ENCODE measurements around the gene QKI. TPM values are rescaled to one million over a fixed set of nuclear protein-coding genes. Genes with fewer than 3 reads are reported as not detected.
A peak's percentile ranks its signal among the peaks of the same experiment; 100 is the strongest.

QKI gene
- total and polyA plus RNA-seq, 2 of the 8 experiments (the other 6 are each of a cell fraction or from before 2014, with no cell fraction given) = 181 to 183 TPM

DNA sequence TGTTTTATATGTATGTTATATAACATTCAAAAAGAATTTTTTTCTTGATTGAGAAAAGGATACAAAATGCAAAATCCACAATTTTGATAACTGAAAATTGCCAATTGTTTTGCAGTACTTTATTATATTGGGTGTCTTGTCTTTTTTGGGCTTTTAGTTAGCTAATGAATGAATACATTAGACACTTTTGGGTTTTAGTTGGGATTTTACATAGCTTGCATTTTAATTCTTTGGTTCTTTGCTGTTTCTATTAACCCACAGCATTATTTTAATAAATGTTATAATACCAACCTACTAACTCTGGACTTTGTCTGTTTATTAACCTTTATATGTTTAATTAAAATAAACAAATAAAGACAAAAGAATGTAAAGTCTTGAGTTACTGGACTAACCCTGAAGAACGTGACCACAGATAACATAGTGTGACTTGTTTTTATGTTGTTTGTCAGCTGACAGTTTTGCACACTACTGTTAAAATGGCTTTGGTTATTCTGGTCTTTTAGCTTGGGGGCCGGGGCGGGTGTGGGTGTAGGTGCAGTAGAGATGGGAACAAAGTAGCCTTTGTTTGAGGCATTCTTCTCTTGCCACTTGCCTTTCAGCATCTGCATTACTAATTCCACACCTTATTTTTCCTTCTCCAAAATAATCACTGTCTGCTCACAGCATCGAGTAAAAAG lies 159.1 kb downstream of the QKI start:
- Histone ChIP-seq H2BK5ac (ENCODE audit: low read depth, low read length) (no peak overlapping the region), H4K91ac (replicated peaks; ENCODE audit: insufficient read length, low read length) (no peak overlapping the region), H2BK20ac (ENCODE audit: low read length) (no peak overlapping the region), H3K79me2 (ENCODE audit: control insufficient read depth in 1 of 2, insufficient read depth in 2 of 2, low read length in 2 of 2) (0 out of 4 replicates have a peak, but pooled peaks cover 0 to 2% of the 10 kb centered on the region in 2 experiments), H4K8ac (ENCODE audit: extremely low read depth, insufficient read depth, low read length) (no peak overlapping the region), H3K18ac (ENCODE audit: extremely low read depth, low read length) (no peak overlapping the region), H2AFZ (ENCODE audit: low read length) (no peak overlapping the region), H4K20me1 (replicated peaks in 1 of 2; ENCODE audit: control insufficient read depth in 1 of 2, insufficient read depth in 2 of 2, low read length in 2 of 2) (no peaks in the 10 kb centered on the region), H3K36me3 (ENCODE audit: control insufficient read depth in 2 of 4, insufficient read depth in 4 of 4, low read length in 3 of 4) (peaks cover 0 to 10% (median 3%) of the 10 kb centered on the region in 4 experiments; a peak in 1 of 8 replicates), H3K27ac (ENCODE audit: low read depth, low read length) (no peak overlapping the region), H2BK120ac (replicated peaks; ENCODE audit: low read depth, low read length) (no peak overlapping the region), H2BK15ac (ENCODE audit: low read length) (no peak overlapping the region), H3K27me3 (replicated peaks in 1 of 4; ENCODE audit: control insufficient read depth in 3 of 4, extremely low read depth in 1 of 4, insufficient read depth in 3 of 4, low read length in 3 of 4) (no peaks in the 10 kb centered on the region), H3K79me1 (ENCODE audit: low read depth, low read length) (no peaks in the 10 kb centered on the region; the same call in 1 of the 2 replicates), H3K9ac (replicated peaks in 1 of 4; ENCODE audit: extremely low read depth in 1 of 4, low read depth in 3 of 4, low read length in 3 of 4) (no peak overlapping the region), H3K4me1 (replicated peaks in 1 of 4; ENCODE audit: control insufficient read depth in 3 of 4, insufficient read depth in 4 of 4, low read length in 3 of 4) (peaks cover 0 to 13% (median 3%) of the 10 kb centered on the region in 4 experiments; a peak in 2 of 7 replicates), H4K5ac (ENCODE audit: insufficient read length, low read depth, low read length) (no peak overlapping the region), H3K23ac (ENCODE audit: insufficient read length) (no peak overlapping the region), H3K14ac (ENCODE audit: insufficient read length) (no peak overlapping the region), H3K4me3 (ENCODE audit: extremely low read depth in 1 of 4, insufficient read depth in 2 of 4, low read depth in 3 of 4, low read length in 4 of 4) (no peak overlapping the region; a peak in 1 of 8 replicates), H3K23me2 (ENCODE audit: low read depth, low read length) (no peaks in the 10 kb centered on the region; the same call in 1 of the 2 replicates), H3K9me3 (ENCODE audit: insufficient read depth in 2 of 2, low read depth in 1 of 2, low read length in 1 of 2) (no peaks in the 10 kb centered on the region), H2BK12ac (ENCODE audit: low read depth, low read length) (no peak overlapping the region), H3K4me2 (ENCODE audit: insufficient read depth in 1 of 2, low read depth in 2 of 2, low read length in 2 of 2) (0 out of 4 replicates have a peak overlapping the region, but pooled peaks of 1 of the 2 experiments have one; percentile 1), H3K4ac (replicated peaks; ENCODE audit: insufficient read length, low read depth, low read length) (no peak overlapping the region), H2AK5ac (ENCODE audit: low read depth, low read length) (no peak overlapping the region), H3K56ac (replicated peaks; ENCODE audit: insufficient read length, low read depth, low read length) (no peak overlapping the region)
- ChIA-PET POLR2A (ENCODE audit: partially characterized antibody) (no interaction called here), CTCF (ENCODE audit: partially characterized antibody) (interaction anchor here (0.6 to 1.6 kb wide), 2 partner anchors 19 to 131 kb away, joined by 3 to 6 read pairs; no protein-coding TSS in a partner anchor)
- TF ChIP-seq HDAC2 (IDR thresholded peaks at IDR 0.05; ENCODE audit: borderline replicate concordance in 1 of 2, low read depth in 2 of 2, low read length in 2 of 2) = no peak
- 47% methylated on average over 4 of the region's 4 CpGs; no CpG with 5 or more reads in 1 of the 2 experiments for WGBS, 2 experiments (ENCODE audit: extremely low coverage in 1 of 2, insufficient coverage in 1 of 2, insufficient read length in 1 of 2, insufficient replicate concordance in 2 of 2, low coverage in 1 of 2, low lambda C conversion rate in 2 of 2, missing lambda C conversion rate in 1 of 2)
- DNase-seq (ENCODE audit: low read depth in 1 of 2, low spot score in 2 of 2) = no peak
- FAIRE-seq = no peak
